WTC11 (cell line): ENCODE measurements around the gene CNTNAP5. TPM values are rescaled to one million over a fixed set of nuclear protein-coding genes. Genes with fewer than 3 reads are reported as not detected.

Experiments
- ATAC-seq: fragments of 200-7000 bp; cut with Tn5 transposase; 2 replicates; pipeline ENCODE4 v1.10.0; 2021; ENCODE audit warnings: mild to moderate bottlenecking, moderate library complexity
- CTCF ChIA-PET: fragments of 300-600 bp; sonication (Branson Sonifier 250); formaldehyde crosslinking; loops from one replicate; lab custom pipeline; 2021; ENCODE audit warnings: antibody characterized with exemption; lab: Charles Lee
- POLR2A ChIA-PET: fragments of 350-600 bp; sonication (Branson Sonifier 250); formaldehyde crosslinking; loops from one replicate; lab custom pipeline; 2021; ENCODE audit warnings: antibody characterized with exemption; lab: Charles Lee
- DNase-seq: peaks from one replicate; pipeline ENCODE4 v3.0.0; 2021; ENCODE audit warnings: low spot score
- H3K27ac Mint-ChIP-seq: 2 replicates; pipeline ENCODE4 v1.8.0; 2021; ENCODE audit warnings: mixed read lengths
- H3K27me3 Mint-ChIP-seq: 2 replicates; pipeline ENCODE4 v1.8.0; 2021; ENCODE audit warnings: low read depth, mild to moderate bottlenecking, moderate library complexity, mixed read lengths
- H3K36me3 Mint-ChIP-seq: 2 replicates; pipeline ENCODE4 v1.8.0; 2021; ENCODE audit warnings: mixed read lengths
- H3K4me1 Mint-ChIP-seq: 2 replicates; pipeline ENCODE4 v1.8.0; 2022; ENCODE audit warnings: mixed read lengths
- H3K4me3 Mint-ChIP-seq: 2 replicates; pipeline ENCODE4 v1.8.0; 2021; ENCODE audit warnings: mild to moderate bottlenecking, moderate library complexity, mixed read lengths
- H3K9me3 Mint-ChIP-seq: 2 replicates; pipeline ENCODE4 v1.8.0; 2021; ENCODE audit warnings: mixed read lengths
- AR ChIP-seq: fragments of 250-450 bp; sonication (Bioruptor Pico); IDR thresholded peaks from 2 replicates; pipeline ENCODE4 v1.9.0; 2021; ENCODE audit warnings: mild to moderate bottlenecking
- ATF3 ChIP-seq: sonication (generic); formaldehyde crosslinking; conservative IDR thresholded peaks from 2 replicates; pipeline ENCODE4 v1.8.1; 2022; ENCODE audit warnings: mild to moderate bottlenecking, missing genetic modification reagents
- ESRRA ChIP-seq: sonication (generic); formaldehyde crosslinking; IDR thresholded peaks from 2 replicates; pipeline ENCODE4 v1.8.1; 2022; ENCODE audit warnings: mild to moderate bottlenecking, missing genetic modification reagents, borderline replicate concordance
- ETV6 ChIP-seq: sonication (generic); formaldehyde crosslinking; IDR thresholded peaks from 2 replicates; pipeline ENCODE4 v1.8.1; 2022; ENCODE audit warnings: mild to moderate bottlenecking, missing genetic modification reagents
- FOXK1 ChIP-seq: sonication (generic); formaldehyde crosslinking; IDR thresholded peaks from 2 replicates; pipeline ENCODE4 v1.8.0; 2022; ENCODE audit warnings: mild to moderate bottlenecking, moderate library complexity, missing genetic modification reagents
- IRF2 ChIP-seq: sonication (generic); formaldehyde crosslinking; IDR thresholded peaks from 2 replicates; pipeline ENCODE4 v1.8.0; 2022; ENCODE audit warnings: low read depth, missing genetic modification reagents, borderline replicate concordance
- KAT7 ChIP-seq: sonication (generic); formaldehyde crosslinking; IDR thresholded peaks from 2 replicates; pipeline ENCODE4 v1.8.1; 2023; ENCODE audit warnings: missing genetic modification reagents, mild to moderate bottlenecking, borderline replicate concordance
- NR3C1 ChIP-seq: sonication (generic); formaldehyde crosslinking; conservative IDR thresholded peaks from 2 replicates; pipeline ENCODE4 v1.8.1; 2023; ENCODE audit warnings: low read depth, mild to moderate bottlenecking, missing genetic modification reagents
- RORB ChIP-seq: fragments of 250-450 bp; sonication (Bioruptor Pico); IDR thresholded peaks from 2 replicates; pipeline ENCODE4 v1.9.0; 2021; ENCODE audit warnings: mild to moderate bottlenecking
- SMAD3 ChIP-seq: sonication (generic); formaldehyde crosslinking; IDR thresholded peaks from 2 replicates; pipeline ENCODE4 v1.8.0; 2022; ENCODE audit warnings: missing genetic modification reagents, mild to moderate bottlenecking, borderline replicate concordance
- STAT6 ChIP-seq: sonication (generic); formaldehyde crosslinking; conservative IDR thresholded peaks from 2 replicates; pipeline ENCODE4 v1.8.1; 2023; ENCODE audit warnings: mild to moderate bottlenecking, low read depth, missing genetic modification reagents, moderate library complexity
- TP53 ChIP-seq: sonication (generic); formaldehyde crosslinking; IDR thresholded peaks from 2 replicates; pipeline ENCODE4 v1.8.1; 2023; ENCODE audit warnings: mild to moderate bottlenecking, missing genetic modification reagents
- ZBTB21 ChIP-seq: sonication (generic); formaldehyde crosslinking; IDR thresholded peaks from 2 replicates; pipeline ENCODE4 v1.8.1; 2023; ENCODE audit warnings: mild to moderate bottlenecking, missing genetic modification reagents, borderline replicate concordance
- ZNF532 ChIP-seq: fragments of 250-450 bp; sonication (Bioruptor Pico); IDR thresholded peaks from 2 replicates; pipeline ENCODE4 v1.9.0; 2021; ENCODE audit warnings: mild to moderate bottlenecking, borderline replicate concordance
- ZNF671 ChIP-seq: fragments of 250-450 bp; sonication (Bioruptor Pico); IDR thresholded peaks from 2 replicates; pipeline ENCODE4 v1.8.0; 2021; ENCODE audit warnings: mild to moderate bottlenecking
- total RNA-seq: library from RNA; stranded (reverse); gene quantifications from 3 replicates; pipeline ENCODE4 v1.2.3, GENCODE V29; 2021
- TF ChIP-seq, protein P1 (sequence below): sonication (generic); formaldehyde crosslinking; IDR thresholded peaks from 2 replicates; pipeline ENCODE4 v1.8.1; 2023; ENCODE audit warnings: mild to moderate bottlenecking, missing genetic modification reagents, moderate library complexity
- TF ChIP-seq, protein P2 (sequence below): sonication (generic); formaldehyde crosslinking; IDR thresholded peaks from 2 replicates; pipeline ENCODE4 v1.8.1; 2022; ENCODE audit warnings: low read depth, missing genetic modification reagents, borderline replicate concordance
- TF ChIP-seq, protein P3 (sequence below): fragments of 250-450 bp; sonication (Bioruptor Pico); IDR thresholded peaks from 2 replicates; pipeline ENCODE4 v2.1.2; 2022; ENCODE audit warnings: mild to moderate bottlenecking, moderate library complexity
- TF ChIP-seq, protein P4 (sequence below): sonication (generic); formaldehyde crosslinking; IDR thresholded peaks from 2 replicates; pipeline ENCODE4 v1.8.1; 2023; ENCODE audit warnings: mild to moderate bottlenecking, missing genetic modification reagents
- TF ChIP-seq, protein P5 (sequence below): sonication (generic); formaldehyde crosslinking; IDR thresholded peaks from 2 replicates; pipeline ENCODE4 v1.8.0; 2022; ENCODE audit warnings: mild to moderate bottlenecking, missing genetic modification reagents

CNTNAP5 gene
- total RNA-seq, 1 experiment from 2014 or later = 0.22 TPM

DNA sequence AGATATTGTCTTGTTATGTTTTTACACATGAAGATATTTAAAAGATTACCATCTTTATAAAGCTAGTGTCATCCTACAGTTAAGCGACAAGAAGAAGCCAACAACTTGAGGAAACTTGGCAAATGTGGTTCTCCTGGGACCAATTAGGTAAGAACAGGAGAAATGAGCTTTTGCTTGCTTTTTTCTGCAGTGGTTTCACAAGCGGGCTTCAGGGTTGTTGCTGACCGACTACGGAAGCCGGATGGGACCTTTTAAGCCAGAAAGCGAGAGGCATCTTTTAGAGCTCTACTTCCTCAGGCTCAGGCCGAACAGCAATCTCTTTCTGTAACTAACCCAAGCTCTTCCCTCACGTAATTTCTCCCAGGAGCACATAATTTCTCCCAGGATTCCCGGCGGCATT lies 256.5 kb downstream of the CNTNAP5 start (continued):
- TF ChIP-seq, protein P1, sequence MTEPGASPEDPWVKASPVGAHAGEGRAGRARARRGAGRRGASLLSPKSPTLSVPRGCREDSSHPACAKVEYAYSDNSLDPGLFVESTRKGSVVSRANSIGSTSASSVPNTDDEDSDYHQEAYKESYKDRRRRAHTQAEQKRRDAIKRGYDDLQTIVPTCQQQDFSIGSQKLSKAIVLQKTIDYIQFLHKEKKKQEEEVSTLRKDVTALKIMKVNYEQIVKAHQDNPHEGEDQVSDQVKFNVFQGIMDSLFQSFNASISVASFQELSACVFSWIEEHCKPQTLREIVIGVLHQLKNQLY = no peak
- TF ChIP-seq KAT7 (no peak), STAT6 (CRISPR knock-in tag) (no peak), IRF2 (CRISPR knock-in tag) (no peak), ETV6 (no peak), RORB (no peak), ZNF671 (CRISPR knock-in tag) (no peak), ZBTB21 (CRISPR knock-in tag) (no peak), AR (no peak), NR3C1 (CRISPR knock-in tag) (no peak), SMAD3 (CRISPR knock-in tag) (no peak), TP53 (CRISPR knock-in tag) (no peak)
- TF ChIP-seq, protein P2, sequence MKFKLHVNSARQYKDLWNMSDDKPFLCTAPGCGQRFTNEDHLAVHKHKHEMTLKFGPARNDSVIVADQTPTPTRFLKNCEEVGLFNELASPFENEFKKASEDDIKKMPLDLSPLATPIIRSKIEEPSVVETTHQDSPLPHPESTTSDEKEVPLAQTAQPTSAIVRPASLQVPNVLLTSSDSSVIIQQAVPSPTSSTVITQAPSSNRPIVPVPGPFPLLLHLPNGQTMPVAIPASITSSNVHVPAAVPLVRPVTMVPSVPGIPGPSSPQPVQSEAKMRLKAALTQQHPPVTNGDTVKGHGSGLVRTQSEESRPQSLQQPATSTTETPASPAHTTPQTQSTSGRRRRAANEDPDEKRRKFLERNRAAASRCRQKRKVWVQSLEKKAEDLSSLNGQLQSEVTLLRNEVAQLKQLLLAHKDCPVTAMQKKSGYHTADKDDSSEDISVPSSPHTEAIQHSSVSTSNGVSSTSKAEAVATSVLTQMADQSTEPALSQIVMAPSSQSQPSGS (CRISPR knock-in tag) = no peak
- TF ChIP-seq, protein P3, sequence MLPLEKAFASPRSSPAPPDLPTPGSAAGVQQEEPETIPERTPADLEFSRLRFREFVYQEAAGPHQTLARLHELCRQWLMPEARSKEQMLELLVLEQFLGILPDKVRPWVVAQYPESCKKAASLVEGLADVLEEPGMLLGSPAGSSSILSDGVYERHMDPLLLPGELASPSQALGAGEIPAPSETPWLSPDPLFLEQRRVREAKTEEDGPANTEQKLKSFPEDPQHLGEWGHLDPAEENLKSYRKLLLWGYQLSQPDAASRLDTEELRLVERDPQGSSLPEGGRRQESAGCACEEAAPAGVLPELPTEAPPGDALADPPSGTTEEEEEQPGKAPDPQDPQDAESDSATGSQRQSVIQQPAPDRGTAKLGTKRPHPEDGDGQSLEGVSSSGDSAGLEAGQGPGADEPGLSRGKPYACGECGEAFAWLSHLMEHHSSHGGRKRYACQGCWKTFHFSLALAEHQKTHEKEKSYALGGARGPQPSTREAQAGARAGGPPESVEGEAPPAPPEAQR (CRISPR knock-in tag) = no peak
- TF ChIP-seq, all 79 proteins: peak for 0

- ChIA-PET CTCF (no interaction called here), POLR2A (no interaction called here)
- ATAC-seq = no peak; the same call in 1 of the 2 replicates
Observed at GRCh38 chr2:124283096-124283495, 258.0 kb downstream of the CNTNAP5 start.

More at GRCh38 chr2:124283096-124283495, 258.0 kb downstream of the CNTNAP5 start:
- TF ChIP-seq ATF3 (no peak), ZNF532 (CRISPR knock-in tag) (no peak), FOXK1 (CRISPR knock-in tag) (no peak), ESRRA (no peak)
- TF ChIP-seq, protein P4, sequence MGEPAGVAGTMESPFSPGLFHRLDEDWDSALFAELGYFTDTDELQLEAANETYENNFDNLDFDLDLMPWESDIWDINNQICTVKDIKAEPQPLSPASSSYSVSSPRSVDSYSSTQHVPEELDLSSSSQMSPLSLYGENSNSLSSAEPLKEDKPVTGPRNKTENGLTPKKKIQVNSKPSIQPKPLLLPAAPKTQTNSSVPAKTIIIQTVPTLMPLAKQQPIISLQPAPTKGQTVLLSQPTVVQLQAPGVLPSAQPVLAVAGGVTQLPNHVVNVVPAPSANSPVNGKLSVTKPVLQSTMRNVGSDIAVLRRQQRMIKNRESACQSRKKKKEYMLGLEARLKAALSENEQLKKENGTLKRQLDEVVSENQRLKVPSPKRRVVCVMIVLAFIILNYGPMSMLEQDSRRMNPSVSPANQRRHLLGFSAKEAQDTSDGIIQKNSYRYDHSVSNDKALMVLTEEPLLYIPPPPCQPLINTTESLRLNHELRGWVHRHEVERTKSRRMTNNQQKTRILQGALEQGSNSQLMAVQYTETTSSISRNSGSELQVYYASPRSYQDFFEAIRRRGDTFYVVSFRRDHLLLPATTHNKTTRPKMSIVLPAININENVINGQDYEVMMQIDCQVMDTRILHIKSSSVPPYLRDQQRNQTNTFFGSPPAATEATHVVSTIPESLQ (CRISPR knock-in tag) = no peak
- TF ChIP-seq, protein P5, sequence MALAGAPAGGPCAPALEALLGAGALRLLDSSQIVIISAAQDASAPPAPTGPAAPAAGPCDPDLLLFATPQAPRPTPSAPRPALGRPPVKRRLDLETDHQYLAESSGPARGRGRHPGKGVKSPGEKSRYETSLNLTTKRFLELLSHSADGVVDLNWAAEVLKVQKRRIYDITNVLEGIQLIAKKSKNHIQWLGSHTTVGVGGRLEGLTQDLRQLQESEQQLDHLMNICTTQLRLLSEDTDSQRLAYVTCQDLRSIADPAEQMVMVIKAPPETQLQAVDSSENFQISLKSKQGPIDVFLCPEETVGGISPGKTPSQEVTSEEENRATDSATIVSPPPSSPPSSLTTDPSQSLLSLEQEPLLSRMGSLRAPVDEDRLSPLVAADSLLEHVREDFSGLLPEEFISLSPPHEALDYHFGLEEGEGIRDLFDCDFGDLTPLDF (CRISPR knock-in tag) = no peak
- no peak overlapping the region for H3K4me3 Mint-ChIP-seq
- no peak for DNase-seq
- H3K36me3 Mint-ChIP-seq = peaks cover 4% of the 10 kb centered on the region; the same call in 1 of the 2 replicates
- H3K4me1 Mint-ChIP-seq = peaks cover 15% of the 10 kb centered on the region
- no peaks in the 10 kb centered on the region; the same call in 1 of the 2 replicates for H3K27me3 Mint-ChIP-seq
- H3K9me3 Mint-ChIP-seq = peaks cover 8% of the 10 kb centered on the region
- no peak overlapping the region for H3K27ac Mint-ChIP-seq
